GM18517 (cell line): Measurements from ENCODE around the gene GPER1.
"Not testable (repeated sequence)": the region's sequence is repeated elsewhere in the genome, so short reads cannot be mapped to it uniquely, and the experiment has no call there.

Source experiments
- ATAC-seq: cut with Tn5 transposase; IDR thresholded peaks from one replicate; pipeline ENCODE4 v1.9.1; 2021; ENCODE audit warnings: mild to moderate bottlenecking, moderate library complexity; ENCODE audit not compliant: unreplicated experiment

The GPER1 gene

GRCh38 chr7:1087952-1088920 is at the start of gene GPER1:
GPER1 (plus strand) TSS chr7:1088113; CDS start chr7:1091729, 3,616 bp downstream.
- ATAC-seq = no peak

GRCh38 chr7:1040233-1040632 is 47.7 kb upstream of the GPER1 start:
- ATAC-seq = not testable (repeated sequence)

- no peak for ATAC-seq
Observed at GRCh38 chr7:1040790-1041189, 47.1 kb upstream of the GPER1 start.

- ATAC-seq = no peak
Observed at GRCh38 chr7:1041551-1042491, 46.1 kb upstream of the GPER1 start.

- ATAC-seq = no peak
Observed at GRCh38 chr7:1042492-1042833, 45.5 kb upstream of the GPER1 start.

- ATAC-seq = no peak
Observed at GRCh38 chr7:1043552-1044188, 44.2 kb upstream of the GPER1 start.

- ATAC-seq = peak; percentile 73
Observed at GRCh38 chr7:1044189-1045068, 43.5 kb upstream of the GPER1 start, which contains the start of gene GPR146. GPR146 (plus strand) TSS chr7:1044546; CDS start chr7:1057516, 12,970 bp downstream.

- ATAC-seq = no peak
Observed at GRCh38 chr7:1045069-1046063, 42.5 kb upstream of the GPER1 start.

GRCh38 chr7:1046722-1047679 is 40.9 kb upstream of the GPER1 start:
- ATAC-seq = no peak

GRCh38 chr7:1049006-1049741 is 38.7 kb upstream of the GPER1 start:
- ATAC-seq = no peak

- no peak for ATAC-seq
Observed at GRCh38 chr7:1049801-1050200, 38.1 kb upstream of the GPER1 start.

GRCh38 chr7:1050254-1050906 is 37.5 kb upstream of the GPER1 start:
- ATAC-seq = no peak

- no peak for ATAC-seq
Observed at GRCh38 chr7:1050956-1051690, 36.8 kb upstream of the GPER1 start.

GRCh38 chr7:1052031-1052818 is 35.7 kb upstream of the GPER1 start:
- ATAC-seq = no peak

GRCh38 chr7:1053002-1053411 is 34.9 kb upstream of the GPER1 start:
- ATAC-seq = no peak
